ENCODE measurements around the gene PELO. TPM values are rescaled to one million over a fixed set of nuclear protein-coding genes. Genes with fewer than 3 reads are reported as not detected.
"Not testable (repeated sequence)": the region's sequence is repeated elsewhere in the genome, so short reads cannot be mapped to it uniquely, and the experiment has no call there.

Gene PELO
- total RNA-seq: 44.9 and 47.7 TPM in 2 replicates

- peak; percentile 42 for TF ChIP-seq CTCF (IDR thresholded peaks at IDR 0.05; ENCODE audit: insufficient read depth, low read depth, low read length)
- H3K4me3 ChIP-seq (ENCODE audit: low read depth, low read length): peak within 1 kb of the TSS; percentile 83
- peak; percentile 94 for DNase-seq (ENCODE audit: low read depth)
These were observed at the start of gene PELO, which contains the start of gene ITGA1 for GRCh38 chr5:52787600-52788504. Gene PELO (plus strand): TSS chr5:52787916. CDS start chr5:52800395, 12,479 bp downstream. Gene ITGA1 (plus strand): TSS chr5:52787916. CDS start chr5:52788354, 438 bp downstream.

GRCh38 chr5:52738095-52738506 lies 49.6 kb upstream of the PELO start:
- TF ChIP-seq CTCF (IDR thresholded peaks at IDR 0.05; ENCODE audit: insufficient read depth, low read depth, low read length): no peak
- peak; percentile 59 for DNase-seq (ENCODE audit: low read depth)
- no peak overlapping the region for H3K4me3 ChIP-seq (ENCODE audit: low read depth, low read length)

GRCh38 chr5:52740007-52740406 lies 47.7 kb upstream of the PELO start:
- no peak overlapping the region for H3K4me3 ChIP-seq (ENCODE audit: low read depth, low read length)
- DNase-seq (ENCODE audit: low read depth): no peak
- no peak for TF ChIP-seq CTCF (IDR thresholded peaks at IDR 0.05; ENCODE audit: insufficient read depth, low read depth, low read length)

- H3K4me3 ChIP-seq (ENCODE audit: low read depth, low read length): no peak overlapping the region
- no peak for TF ChIP-seq CTCF (IDR thresholded peaks at IDR 0.05; ENCODE audit: insufficient read depth, low read depth, low read length)
- DNase-seq (ENCODE audit: low read depth): no peak
These were observed 44.7 kb upstream of the PELO start for GRCh38 chr5:52743012-52743411.

GRCh38 chr5:52743529-52743928 lies 44.2 kb upstream of the PELO start:
- H3K4me3 ChIP-seq (ENCODE audit: low read depth, low read length): no peak overlapping the region
- DNase-seq (ENCODE audit: low read depth): no peak
- no peak for TF ChIP-seq CTCF (IDR thresholded peaks at IDR 0.05; ENCODE audit: insufficient read depth, low read depth, low read length)

GRCh38 chr5:52743970-52744369 lies 43.7 kb upstream of the PELO start:
- peak; percentile 44 for DNase-seq (ENCODE audit: low read depth)
- no peak for TF ChIP-seq CTCF (IDR thresholded peaks at IDR 0.05; ENCODE audit: insufficient read depth, low read depth, low read length)
- no peak overlapping the region for H3K4me3 ChIP-seq (ENCODE audit: low read depth, low read length)

GRCh38 chr5:52744867-52745458 lies 42.8 kb upstream of the PELO start:
- DNase-seq (ENCODE audit: low read depth): not testable (repeated sequence)

More at GRCh38 chr5:52744867-52745458, 42.8 kb upstream of the PELO start:
- not testable (repeated sequence) for H3K4me3 ChIP-seq (ENCODE audit: low read depth, low read length)
